HT1080 (cell line): Measurements from ENCODE around the gene OLR1. TPM values are rescaled to one million over a fixed set of nuclear protein-coding genes. Genes with fewer than 3 reads are reported as not detected.
A peak's percentile ranks its signal among the peaks of the same experiment; 100 is the strongest.

Source experiments
- DNase-seq: peaks from one replicate; pipeline ENCODE4 v3.0.0-alpha.2; 2015; ENCODE audit warnings: low read depth
- total RNA-seq: library from RNA; depleted of rRNA; stranded (reverse); fragments of >200 nt; shearing (Covaris generic); gene quantifications from 2 replicates; pipeline ENCODE4 v1.2.3, GENCODE V29; 2014

The OLR1 gene
- total RNA-seq, 1 experiment from 2014 or later = not detected

GRCh38 chr12:10154145-10154496 lies 17.8 kb downstream of the OLR1 start:
- DNase-seq = no peak

DNA sequence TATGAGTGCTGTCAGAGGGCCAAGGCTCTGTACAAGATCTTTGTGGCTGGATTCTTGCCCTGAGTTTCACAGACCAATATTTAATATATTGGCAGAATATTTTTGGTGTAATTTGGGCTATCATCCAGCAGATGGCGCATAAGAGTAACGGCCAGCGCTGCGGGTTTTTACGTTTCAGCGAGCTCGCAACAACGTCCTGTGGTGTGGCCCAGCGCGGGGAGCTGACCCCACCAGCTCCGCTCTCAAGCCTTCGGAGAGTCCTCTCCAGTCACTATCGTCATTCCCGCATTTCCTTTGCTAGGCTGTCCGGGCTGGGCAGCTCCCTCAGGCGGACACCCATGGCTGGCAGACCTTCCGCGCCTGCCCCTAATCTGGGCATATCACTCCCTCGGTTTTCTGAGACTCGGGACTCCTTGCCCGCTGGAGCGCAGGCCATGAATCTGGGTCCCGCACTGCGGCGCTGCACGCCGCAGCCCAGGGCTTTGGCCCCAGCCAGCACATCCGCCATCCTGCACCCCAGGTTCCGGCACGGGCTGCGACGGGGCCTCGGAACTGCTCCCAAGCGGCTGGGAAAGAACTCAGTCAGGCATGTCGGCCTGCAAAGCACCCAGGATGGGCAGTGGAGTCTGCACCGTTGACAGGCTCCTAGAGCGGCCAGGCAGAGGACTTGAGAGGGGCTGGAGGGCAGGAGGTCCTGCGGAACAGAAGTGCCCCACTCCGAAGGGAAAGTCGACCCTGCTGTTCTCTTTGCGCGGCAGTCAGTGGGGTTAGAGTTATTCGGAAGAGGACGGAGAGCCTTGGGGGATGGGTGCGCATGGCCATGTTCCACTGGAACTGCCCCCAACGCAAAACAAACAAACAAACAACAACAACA lies 18.4 kb downstream of the OLR1 start:
- peak; percentile 20 for DNase-seq

DNA sequence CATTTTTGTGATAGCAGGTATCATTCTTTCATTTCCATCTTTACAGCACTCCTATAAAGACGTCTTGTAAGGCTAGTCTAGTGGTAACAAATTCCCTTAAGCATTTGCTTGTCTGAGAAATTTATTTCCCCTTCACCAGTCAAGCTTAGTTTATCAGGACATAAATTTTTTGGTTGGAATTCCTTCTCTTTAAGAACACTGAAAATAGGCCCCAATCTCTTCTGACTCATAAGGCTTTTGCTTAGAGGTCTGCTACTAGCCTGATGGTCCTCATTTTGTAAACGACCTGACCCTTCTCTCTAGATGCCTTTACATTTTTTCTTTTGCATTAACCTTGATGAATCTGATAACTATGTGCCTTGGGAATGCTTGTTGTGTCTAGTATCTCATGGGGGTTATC lies 20.3 kb downstream of the OLR1 start:
- no peak for DNase-seq

DNA sequence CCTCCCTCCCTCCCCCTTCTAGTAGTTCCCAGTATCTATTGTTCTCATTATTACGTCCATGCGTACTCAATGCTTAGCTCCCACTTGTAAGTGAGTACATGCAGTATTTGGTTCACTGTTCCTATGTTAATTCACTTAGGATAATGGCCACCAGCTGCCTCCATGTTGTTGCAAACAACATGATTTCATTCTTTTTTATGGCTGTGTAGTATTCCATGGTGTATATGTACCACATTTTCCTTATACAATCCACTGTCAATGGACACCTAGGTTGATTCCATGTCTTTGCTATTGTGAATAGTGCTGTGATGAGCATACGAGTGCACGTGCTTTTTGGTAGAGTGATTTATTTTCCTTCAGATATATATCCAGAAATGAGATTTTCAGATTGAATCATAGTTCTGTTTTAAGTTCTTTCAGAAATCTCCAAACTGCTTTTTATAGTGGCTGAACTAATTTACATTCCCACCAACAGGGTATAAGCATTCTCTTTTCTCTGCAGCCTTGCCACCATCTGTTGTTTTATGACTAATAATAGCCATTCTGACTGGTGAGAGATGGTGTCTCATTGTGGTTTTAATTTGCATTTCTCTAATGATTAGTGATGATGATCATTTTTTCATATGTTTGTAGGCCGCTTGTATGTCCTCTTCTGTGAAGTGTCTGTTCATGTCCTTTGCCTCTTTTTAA lies 24.1 kb downstream of the OLR1 start:
- no peak for DNase-seq

DNA sequence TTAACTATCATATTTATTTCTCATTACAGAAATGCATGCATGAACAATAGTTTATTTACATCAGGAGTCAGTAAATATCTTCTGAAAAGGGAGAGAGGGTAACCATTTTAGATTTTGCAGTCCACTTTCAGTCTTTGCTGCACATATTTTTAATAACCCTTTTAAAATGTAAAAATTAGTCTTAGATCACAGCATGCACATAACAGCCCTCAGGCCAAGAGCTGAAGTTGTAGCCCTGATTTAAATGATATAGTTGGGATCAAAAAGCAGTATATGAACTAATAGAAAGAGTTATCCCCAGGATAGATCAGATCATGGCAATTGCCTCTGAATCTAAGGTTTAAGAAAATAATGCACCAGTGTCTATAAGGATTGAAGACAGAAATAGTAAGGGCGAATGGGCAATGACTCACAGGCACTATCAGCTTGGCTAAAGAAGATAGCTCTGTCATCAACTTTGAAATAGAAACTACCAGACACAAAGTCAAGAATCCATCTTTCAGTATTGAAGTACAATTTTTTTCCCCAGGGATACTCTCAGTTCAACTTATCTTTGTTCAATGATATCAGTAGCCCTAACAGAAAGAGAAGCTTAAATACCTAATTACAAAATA lies 28.8 kb downstream of the OLR1 start:
- no peak for DNase-seq

DNA sequence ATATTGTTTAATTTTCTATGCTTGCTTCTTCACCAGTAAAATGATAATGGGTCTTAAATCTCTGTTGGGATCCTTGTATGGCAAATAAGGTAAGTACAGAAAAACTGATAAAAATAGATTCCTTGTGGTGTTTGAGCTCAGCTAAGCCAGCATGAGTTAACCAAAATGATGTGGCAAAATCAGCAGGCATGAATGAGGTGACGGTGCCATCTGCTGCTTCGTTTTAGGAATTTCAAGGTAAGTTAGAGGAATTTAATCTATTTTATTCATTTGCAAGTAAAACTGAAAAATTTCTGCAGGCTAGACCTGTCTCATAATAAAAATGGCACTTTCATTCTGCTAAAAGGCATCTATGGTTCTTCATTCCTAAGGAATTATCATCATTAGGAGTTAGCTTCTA lies 31.9 kb downstream of the OLR1 start:
- DNase-seq = peak; percentile 48

GRCh38 chr12:10136637-10137205 lies 35.2 kb downstream of the OLR1 start:
- no peak for DNase-seq

DNA sequence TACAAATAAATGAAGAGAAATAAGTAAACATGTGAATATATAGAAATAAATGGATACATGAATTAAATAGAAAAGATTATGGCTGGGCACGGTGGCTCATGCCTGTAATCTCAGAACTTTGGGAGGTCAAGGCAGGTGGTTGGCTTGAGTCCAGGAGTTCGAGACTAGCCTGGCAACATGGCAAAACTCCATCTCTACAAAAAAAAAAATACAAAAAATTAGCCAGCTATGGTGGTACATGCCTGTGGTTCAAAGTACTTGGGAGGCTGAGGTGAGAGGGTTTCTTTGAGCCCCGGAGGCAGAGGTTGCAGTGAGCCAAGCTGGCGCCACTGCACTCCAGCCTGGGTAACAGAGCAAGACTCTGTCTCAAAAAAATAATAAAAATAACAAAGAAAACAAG lies 36.8 kb downstream of the OLR1 start:
- no peak for DNase-seq

DNA sequence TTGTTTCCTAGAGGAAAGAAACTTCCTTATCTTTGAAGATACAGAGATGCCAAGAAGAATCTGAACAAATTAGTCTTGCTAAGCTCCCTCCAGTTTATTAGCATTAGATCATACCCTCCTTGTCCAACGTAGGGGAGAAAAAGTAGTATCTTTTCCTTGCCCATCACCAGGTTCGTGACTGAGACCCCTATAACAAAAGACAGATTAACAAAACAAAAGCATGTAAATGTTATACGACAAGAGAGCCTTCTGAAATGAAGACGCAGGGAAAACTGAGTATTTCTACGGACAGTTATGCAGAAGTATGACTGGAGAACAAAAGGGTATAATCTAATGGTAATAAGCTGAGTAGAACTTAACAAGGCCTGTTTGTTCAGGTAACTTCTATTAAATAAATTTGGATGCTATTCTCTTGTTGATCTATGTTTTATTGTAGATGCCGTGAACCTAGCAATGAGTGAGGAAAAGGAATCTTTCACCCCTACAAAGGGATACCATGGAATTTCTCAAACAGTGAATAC lies 39.0 kb downstream of the OLR1 start:
- no peak for DNase-seq

GRCh38 chr12:10131111-10131690 lies 40.7 kb downstream of the OLR1 start:
- no peak for DNase-seq

DNA sequence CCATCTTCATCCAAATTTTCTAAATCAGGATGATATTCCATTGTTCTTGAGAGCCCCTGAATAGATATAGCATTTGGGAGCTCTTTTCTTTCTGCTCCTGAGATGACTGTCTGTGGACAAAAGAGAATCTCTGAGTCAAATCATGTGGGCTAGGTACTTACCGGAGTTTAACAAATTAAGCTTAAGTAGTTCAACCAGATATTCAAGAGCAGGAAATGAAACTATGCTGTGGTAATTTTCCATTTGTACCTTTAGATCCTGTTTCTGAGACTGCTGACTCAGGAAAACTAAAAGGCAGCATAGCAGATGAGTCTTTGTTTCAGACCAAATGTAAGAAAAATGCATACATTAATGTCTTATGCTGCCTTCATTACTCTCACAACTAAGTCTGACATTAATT lies 41.9 kb downstream of the OLR1 start, which contains the start of gene CLEC7A:
Gene CLEC7A, minus strand, starts transcription at position 158 of the 400 bp plus-strand sequence. Its CDS starts 117 bp downstream, at position 41.
- DNase-seq = peak; percentile 8

DNA sequence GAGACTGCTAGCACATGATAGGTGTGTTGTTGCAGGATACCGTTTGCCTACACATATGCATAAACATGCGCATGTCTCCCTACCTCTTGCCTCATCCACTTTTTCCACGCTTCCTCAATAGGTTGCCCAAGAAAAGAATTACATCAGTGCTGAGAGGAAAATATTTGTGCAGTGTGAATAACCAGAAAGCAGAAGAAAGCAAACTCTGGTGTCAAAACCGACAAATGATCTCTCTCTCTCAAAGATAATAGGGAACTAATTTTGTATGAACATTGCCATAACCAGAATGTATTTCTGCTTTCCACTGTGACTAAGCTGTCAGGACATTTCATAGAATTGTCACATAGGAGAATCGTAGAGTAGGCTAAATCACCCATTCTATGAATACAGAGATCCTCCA lies 43.2 kb downstream of the OLR1 start:
- DNase-seq = no peak

DNA sequence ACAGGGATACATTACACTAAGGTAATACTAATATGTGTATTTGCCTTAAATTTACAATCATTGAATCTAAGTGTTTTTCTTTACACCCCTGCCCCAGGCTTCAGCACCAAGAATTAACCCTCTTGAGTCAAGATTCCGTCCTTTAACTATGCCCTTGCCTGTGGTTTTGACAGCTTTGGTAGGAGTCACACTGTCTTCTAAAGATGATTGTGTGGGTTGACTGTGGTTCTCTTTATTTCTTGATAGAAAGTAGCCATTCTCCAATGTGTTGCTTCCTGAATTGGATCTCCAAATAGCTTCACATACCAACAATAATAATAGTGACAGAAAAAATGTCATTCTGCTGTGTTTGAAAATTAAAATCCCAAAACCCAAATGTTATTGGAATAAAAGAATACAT lies 45.5 kb downstream of the OLR1 start:
- no peak for DNase-seq

- DNase-seq = no peak
These were observed 49.2 kb downstream of the OLR1 start for GRCh38 chr12:10122689-10123088.

- no peak for DNase-seq
These were observed 50.7 kb downstream of the OLR1 start for GRCh38 chr12:10121278-10121677.

DNA sequence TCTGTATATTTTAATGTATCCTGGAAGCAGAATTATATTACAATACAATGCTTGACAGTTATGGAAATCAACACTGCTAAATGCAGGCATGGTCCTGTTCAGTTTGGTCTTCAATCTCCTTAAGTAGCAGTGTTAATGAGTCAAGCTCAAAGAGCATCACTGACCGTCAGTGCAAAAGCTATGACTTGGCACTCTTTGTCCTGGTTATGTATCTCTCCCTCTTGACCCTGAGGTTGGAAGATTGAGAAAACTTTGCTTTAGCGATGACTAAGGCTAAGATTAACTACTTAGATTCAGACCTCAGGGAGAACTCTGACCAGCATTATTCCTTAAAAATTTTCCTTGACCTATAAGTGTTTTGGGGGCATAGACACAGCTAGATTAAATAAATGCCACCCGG lies 52.9 kb downstream of the OLR1 start:
- DNase-seq = peak; percentile 3

- DNase-seq = no peak
These were observed 56.0 kb downstream of the OLR1 start for GRCh38 chr12:10115890-10116289.

- DNase-seq = no peak
These were observed 56.6 kb downstream of the OLR1 start for GRCh38 chr12:10115311-10115710.

- no peak for DNase-seq
These were observed 58.0 kb downstream of the OLR1 start for GRCh38 chr12:10113920-10114319.

DNA sequence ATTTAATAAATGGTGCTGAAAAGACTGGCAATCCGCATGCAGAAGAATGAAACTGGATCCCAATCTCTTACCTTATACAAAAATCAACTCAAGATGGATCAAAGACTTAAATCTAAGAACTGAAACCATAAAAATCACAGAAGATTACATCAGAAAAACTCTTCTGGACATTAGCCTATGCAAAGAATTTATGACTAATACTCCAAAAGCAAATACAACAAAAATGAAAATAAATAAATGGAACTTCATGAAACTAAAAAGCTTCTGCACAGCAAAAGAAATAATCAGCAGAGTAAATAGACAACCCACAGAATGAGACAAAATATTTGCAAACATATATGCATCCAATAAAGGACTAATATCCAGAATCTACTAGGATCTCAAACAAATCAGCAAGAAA lies 58.9 kb downstream of the OLR1 start:
- no peak for DNase-seq

DNA sequence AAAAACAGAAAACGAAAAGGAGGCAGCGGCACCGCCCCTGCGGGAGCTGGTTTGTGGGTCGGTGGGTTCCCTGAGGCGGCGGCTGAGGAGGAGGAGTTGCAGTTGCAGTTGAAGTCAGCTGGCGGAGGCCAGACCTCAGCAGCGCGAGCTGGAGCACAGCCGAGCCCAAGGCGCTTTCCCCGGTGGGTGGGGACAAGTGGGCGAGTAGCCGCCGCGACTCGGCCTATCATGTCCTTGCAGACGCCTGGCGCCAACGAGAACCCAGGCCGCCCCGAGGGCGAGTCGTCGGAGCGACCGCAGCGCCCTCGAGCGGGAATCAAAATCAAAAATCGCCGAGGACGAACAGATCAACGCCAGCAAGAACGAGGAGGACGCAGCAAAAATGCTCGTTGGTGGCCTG lies 60.5 kb downstream of the OLR1 start:
- DNase-seq = no peak
